ENCODE measurements around the gene LRP1B.

- TF ChIP-seq CTCF (IDR thresholded peaks at IDR 0.05) (no peak), POLR2A (IDR thresholded peaks at IDR 0.05) (no peak)
These were observed 1713.3 kb downstream of the LRP1B start for GRCh38 chr2:140417504-140417903.

Data from thyroid gland (tissue), 4 donors.